ENCODE results near the gene HPCAL1. TPM values are rescaled to one million over a fixed set of nuclear protein-coding genes. Genes with fewer than 3 reads are reported as not detected.

HPCAL1 gene
- total and polyA plus RNA-seq, 2 of the 4 experiments (the other 2 are of a cell fraction) = 8.2 to 33.7 TPM

GRCh38 chr2:10432311-10433181 is 129.8 kb downstream of the HPCAL1 start:
- Histone ChIP-seq H4K20me1 (ENCODE audit: insufficient read depth, low read length) (no peaks in the 10 kb centered on the region), H4K91ac (ENCODE audit: insufficient read depth, low read depth, low read length) (no peak overlapping the region), H4K8ac (ENCODE audit: low read depth in 2 of 2, low read length in 2 of 2) (no peak overlapping the region), H2AFZ (replicated peaks; ENCODE audit: low read length, poor library complexity) (peak overlapping the region; percentile 54), H3K4ac (ENCODE audit: low read depth, low read length) (no peak overlapping the region), H3K9me1 (ENCODE audit: insufficient read depth, low read length) (peaks cover 5% of the 10 kb centered on the region), H3K36me3 (ENCODE audit: control insufficient read depth, insufficient read depth, low read length) (no peaks in the 10 kb centered on the region), H2BK5ac (ENCODE audit: low read depth, low read length, poor library complexity, severe bottlenecking) (peak overlapping the region; percentile 57), H4K5ac (ENCODE audit: low read depth, low read length) (no peak overlapping the region), H3K23ac (ENCODE audit: low read depth, low read length) (no peak overlapping the region), H3K79me1 (ENCODE audit: low read depth in 1 of 2, low read length in 2 of 2) (no peaks in the 10 kb centered on the region; a peak in 1 of 4 replicates), H2BK120ac (ENCODE audit: low read depth, low read length) (no peak overlapping the region), H3K18ac (ENCODE audit: low read depth, low read length) (no peak overlapping the region), H2BK15ac (ENCODE audit: low read depth, low read length) (no peak overlapping the region), H3K4me1 (ENCODE audit: control insufficient read depth, insufficient read depth, low read length) (peaks cover 3% of the 10 kb centered on the region; the same call in 1 of the 2 replicates), H2BK20ac (ENCODE audit: low read depth, low read length) (no peak overlapping the region), H3K4me3 (ENCODE audit: insufficient read depth, low read depth, low read length) (no peak overlapping the region), H3K27me3 (ENCODE audit: control insufficient read depth, insufficient read depth, low read length) (no peaks in the 10 kb centered on the region), H2AK9ac (replicated peaks; ENCODE audit: low read depth, low read length, poor library complexity) (no peak overlapping the region), H3K14ac (replicated peaks; ENCODE audit: low read depth, low read length) (no peak overlapping the region), H3K27ac (ENCODE audit: insufficient read depth, low read length) (no peak overlapping the region), H2AK5ac (ENCODE audit: low read depth, low read length) (no peak overlapping the region), H3K4me2 (ENCODE audit: low read depth, low read length) (no peak overlapping the region), H3K9ac (ENCODE audit: low read depth, low read length) (no peak overlapping the region), H3K9me3 (ENCODE audit: control insufficient read depth, insufficient read depth, low read length) (no peaks in the 10 kb centered on the region), H3K56ac (ENCODE audit: extremely low read depth, insufficient read depth, low read length) (no peak overlapping the region)
- TF ChIP-seq POLR2A (IDR thresholded peaks at IDR 0.05; ENCODE audit: low read depth, low read length) (no peak), CEBPB (IDR thresholded peaks at IDR 0.05; ENCODE audit: low read depth, low read length) (no peak), RCOR1 (IDR thresholded peaks at IDR 0.05; ENCODE audit: insufficient replicate concordance, low read length) (no peak), RFX5 (IDR thresholded peaks at IDR 0.05; ENCODE audit: low read depth, low read length) (no peak), BHLHE40 (IDR thresholded peaks at IDR 0.05; ENCODE audit: low read depth, low read length) (no peak)
- no TSS peak for BruUV-seq (replicated peaks)
- intact Hi-C loops (cut with micrococcal nuclease) = no loop called here
- ChIA-PET CTCF (no interaction called here), POLR2A (ENCODE audit: unreplicated experiment) (no interaction called here)
- dilution Hi-C loops (cut with HindIII; ENCODE audit: low sequenced_read_pairs, unreplicated experiment) = no loop called here
- no peak for ATAC-seq (ENCODE audit: low read depth)
- no peak for DNase-seq
- WGBS, 2 experiments (ENCODE audit: extremely low coverage in 2 of 2, insufficient read length in 1 of 2) = no CpG with 5 or more reads among the region's 49 CpGs
- in situ Hi-C loops (cut with MboI; ENCODE audit: low sequenced_read_pairs) = loop anchor here (5.0 kb wide), 1 partner anchor 355 kb away; no protein-coding TSS in a partner anchor
